SU-DHL-6 (cell line): ENCODE data around the gene IL4R.

Experiments used
- H2AFZ ChIP-seq: fragments of 200-600 bp; sonication (generic); 2 replicates; pipeline ENCODE4 v1.6.1; 2014; ENCODE audit warnings: low read depth, mild to moderate bottlenecking, moderate library complexity, mixed read lengths, antibody characterized with exemption, low read length; ENCODE audit not compliant: severe bottlenecking
- H3F3A ChIP-seq: fragments of 200-600 bp; shearing (Covaris generic); 2 replicates; pipeline ENCODE4 v1.6.0; 2016; ENCODE audit warnings: antibody characterized with exemption, mild to moderate bottlenecking; ENCODE audit not compliant: insufficient read depth
- H3K27ac ChIP-seq: fragments of 200-600 bp; sonication (generic); 2 replicates; pipeline ENCODE4 v1.5.1; 2016; ENCODE audit warnings: low read depth, mild to moderate bottlenecking, low read length, moderate library complexity, mixed read lengths
- H3K27me3 ChIP-seq: fragments of 200-600 bp; sonication (generic), shearing (Covaris generic); 2 replicates; pipeline ENCODE4 v1.6.0; 2014; ENCODE audit warnings: mild to moderate bottlenecking, low read length
- H3K36me3 ChIP-seq: fragments of 200-600 bp; sonication (generic); 2 replicates; pipeline ENCODE4 v1.6.1; 2014; ENCODE audit warnings: mild to moderate bottlenecking, low read length, mixed read lengths
- H3K4me2 ChIP-seq: fragments of 300-600, 200-600 bp; shearing (Covaris generic), sonication (generic); 2 replicates; pipeline ENCODE4 v1.6.0; 2014; ENCODE audit warnings: low read length, low read depth, mild to moderate bottlenecking; ENCODE audit not compliant: poor library complexity, severe bottlenecking
- H3K4me3 ChIP-seq: fragments of 200-600 bp; sonication (generic); 2 replicates; pipeline ENCODE4 v1.5.1; 2014; ENCODE audit warnings: antibody characterized with exemption, low read length, mild to moderate bottlenecking, mixed read lengths; ENCODE audit not compliant: insufficient read depth, poor library complexity, severe bottlenecking
- H3K79me2 ChIP-seq: fragments of 200-600 bp; sonication (generic); 2 replicates; pipeline ENCODE4 v1.6.1; 2014; ENCODE audit warnings: mild to moderate bottlenecking, low read length, moderate library complexity; ENCODE audit not compliant: insufficient read depth
- H3K9ac ChIP-seq: fragments of 200-600 bp; sonication (generic); 2 replicates; pipeline ENCODE4 v1.7.0; 2014; ENCODE audit warnings: mild to moderate bottlenecking, low read length
- H3K9me2 ChIP-seq: fragments of 200-600 bp; sonication (generic); replicated peaks from 2 replicates; pipeline ENCODE4 v1.6.1; 2014; ENCODE audit warnings: low read length; ENCODE audit not compliant: insufficient read depth
- H3K9me3 ChIP-seq: fragments of 200-600 bp; sonication (generic); 2 replicates; pipeline ENCODE4 v1.6.1; 2014; ENCODE audit warnings: low read length, mixed read lengths; ENCODE audit not compliant: insufficient read depth
- H4K20me1 ChIP-seq: fragments of 200-600 bp; sonication (generic); 2 replicates; pipeline ENCODE4 v1.6.1; 2014; ENCODE audit warnings: low read depth, mild to moderate bottlenecking, antibody characterized with exemption, low read length, moderate library complexity, mixed read lengths
- CTCF ChIP-seq: fragments of 200-600 bp; sonication (generic); IDR thresholded peaks from one replicate; pipeline ENCODE4 v1.5.1; 2017; ENCODE audit warnings: antibody characterized with exemption, mild to moderate bottlenecking, low read length, moderate library complexity; ENCODE audit not compliant: insufficient read depth, poor library complexity, severe bottlenecking
- EZH2phosphoT487 ChIP-seq: fragments of 200-600 bp; sonication (generic), shearing (Covaris generic); conservative IDR thresholded peaks from 2 replicates; pipeline ENCODE4 v1.6.1; 2018; ENCODE audit warnings: mild to moderate bottlenecking, antibody characterized with exemption, low read length, moderate library complexity, mixed read lengths

Gene IL4R

GRCh38 chr16:27303256-27304100 lies 10.3 kb upstream of the IL4R start:
- no peak overlapping the region for H3K27ac ChIP-seq
- H3F3A ChIP-seq = peaks cover 49% of the 10 kb centered on the region
- H4K20me1 ChIP-seq = no peaks in the 10 kb centered on the region
- TF ChIP-seq EZH2phosphoT487 (no peak), CTCF (no peak)
- no peak overlapping the region for H3K4me3 ChIP-seq
- H3K27me3 ChIP-seq = no peaks in the 10 kb centered on the region
- H2AFZ ChIP-seq = no peak overlapping the region
- peaks cover 4% of the 10 kb centered on the region; the same call in 1 of the 2 replicates for H3K9me3 ChIP-seq
- no peak overlapping the region for H3K9ac ChIP-seq
- no peak overlapping the region for H3K4me2 ChIP-seq
- H3K79me2 ChIP-seq = no peaks in the 10 kb centered on the region
- no peaks in the 10 kb centered on the region for H3K9me2 ChIP-seq
- no peaks in the 10 kb centered on the region for H3K36me3 ChIP-seq

- H4K20me1 ChIP-seq = no peaks in the 10 kb centered on the region
- H3K27me3 ChIP-seq = no peaks in the 10 kb centered on the region
- no peak overlapping the region for H3K4me3 ChIP-seq
- no peak overlapping the region for H3K27ac ChIP-seq
- TF ChIP-seq CTCF = no peak
- no peak for TF ChIP-seq EZH2phosphoT487
- no peaks in the 10 kb centered on the region for H3K36me3 ChIP-seq
- H3K9me2 ChIP-seq = no peaks in the 10 kb centered on the region
- no peak overlapping the region for H2AFZ ChIP-seq
- peaks cover 4% of the 10 kb centered on the region; the same call in 1 of the 2 replicates for H3K9me3 ChIP-seq
- H3K9ac ChIP-seq = no peak overlapping the region
- H3F3A ChIP-seq = peaks cover 43% of the 10 kb centered on the region
- no peaks in the 10 kb centered on the region for H3K79me2 ChIP-seq
- no peak overlapping the region for H3K4me2 ChIP-seq
Observed at GRCh38 chr16:27304102-27304501, 9.7 kb upstream of the IL4R start.

GRCh38 chr16:27304881-27305745 lies 8.7 kb upstream of the IL4R start:
- H3K27ac ChIP-seq = no peak overlapping the region
- H3K4me2 ChIP-seq = no peak overlapping the region
- H3K9ac ChIP-seq = no peak overlapping the region
- H3K9me3 ChIP-seq = peaks cover 4% of the 10 kb centered on the region; the same call in 1 of the 2 replicates
- no peaks in the 10 kb centered on the region for H3K27me3 ChIP-seq
- no peaks in the 10 kb centered on the region for H3K79me2 ChIP-seq
- peaks cover 36% of the 10 kb centered on the region for H3F3A ChIP-seq
- no peaks in the 10 kb centered on the region for H3K36me3 ChIP-seq
- H3K9me2 ChIP-seq = no peaks in the 10 kb centered on the region
- H2AFZ ChIP-seq = no peak overlapping the region
- H3K4me3 ChIP-seq = no peak overlapping the region
- H4K20me1 ChIP-seq = no peaks in the 10 kb centered on the region
- TF ChIP-seq EZH2phosphoT487 (no peak), CTCF (no peak)
